Measurements from ENCODE around the gene YWHAG.

DNA sequence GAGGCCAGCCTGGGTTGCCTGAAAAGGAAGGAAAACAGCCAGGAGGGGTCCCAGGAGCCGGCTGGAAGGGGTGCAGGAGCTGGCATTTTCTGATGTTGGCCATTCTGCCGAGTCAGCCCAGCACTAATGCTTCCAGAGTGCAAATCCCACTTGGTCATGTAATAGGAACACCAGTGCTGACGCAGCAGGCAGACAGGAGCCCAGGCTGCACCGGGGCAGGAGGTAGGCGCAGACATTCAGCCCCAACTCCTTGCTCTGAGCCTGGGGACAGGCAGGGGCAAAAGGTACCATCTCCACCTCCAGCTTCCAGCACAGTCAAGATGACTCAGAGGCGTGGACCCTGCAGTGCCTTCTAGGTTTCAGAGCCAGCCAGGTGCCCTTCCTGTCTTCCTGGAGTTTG is 10.2 kb upstream of the YWHAG start:
- no peak for TF ChIP-seq FOXM1 (IDR thresholded peaks at IDR 0.05; ENCODE audit: borderline replicate concordance)
- no peak for TF ChIP-seq SUZ12 (IDR thresholded peaks at IDR 0.05)
- no peak for TF ChIP-seq FOXA1 (IDR thresholded peaks at IDR 0.05)
- no peak for TF ChIP-seq SP1 (IDR thresholded peaks at IDR 0.05)
- no peak for TF ChIP-seq TARDBP (IDR thresholded peaks at IDR 0.05)
- no peak for TF ChIP-seq ARNT (IDR thresholded peaks at IDR 0.05)
